ENCODE results near the gene CYP4B1.
"Not testable (repeated sequence)": the region's sequence is repeated elsewhere in the genome, so short reads cannot be mapped to it uniquely, and the experiment has no call there.

CYP4B1 gene

DNA sequence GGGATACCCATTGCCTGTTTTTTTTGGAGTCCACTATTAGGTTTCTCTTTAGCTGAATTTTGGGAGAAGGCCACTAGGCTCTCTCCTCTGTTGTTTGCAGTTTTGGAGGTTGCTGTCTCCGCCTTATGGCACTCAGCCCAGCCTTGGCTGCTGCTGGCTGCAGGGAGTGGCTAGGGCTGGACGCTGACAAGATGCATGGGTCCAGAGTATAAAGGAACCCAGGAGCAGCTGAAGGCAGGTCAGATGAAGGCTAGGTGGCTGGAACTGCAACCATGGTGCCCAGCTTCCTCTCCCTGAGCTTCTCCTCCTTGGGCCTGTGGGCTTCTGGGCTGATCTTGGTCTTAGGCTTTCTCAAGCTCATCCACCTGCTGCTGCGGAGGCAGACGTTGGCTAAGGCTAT is at the start of gene CYP4B1:
CYP4B1 (plus strand) TSS at position 237 of the 400 bp plus-strand sequence; CDS start at position 273, 36 bp downstream.
- DNase-seq: no peak

DNA sequence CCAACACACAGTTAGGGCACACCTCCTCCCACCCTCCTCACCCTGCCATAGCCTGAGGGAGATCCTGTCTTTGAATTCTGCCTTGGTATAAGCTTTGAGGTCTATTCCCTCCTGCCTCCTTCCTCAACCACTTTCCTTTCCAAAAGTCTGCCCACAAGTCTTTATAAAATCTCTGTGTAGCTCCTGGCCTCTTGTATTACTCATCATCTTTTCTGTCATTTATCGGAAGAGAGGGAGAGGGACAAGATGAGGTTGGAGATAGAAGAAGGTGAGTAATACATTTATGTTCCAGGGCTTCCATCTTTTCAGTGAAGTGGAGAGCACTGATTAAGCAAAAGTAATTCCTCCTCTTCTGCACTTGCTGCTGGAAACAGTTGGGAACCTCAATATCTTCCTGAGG is 49.4 kb upstream of the CYP4B1 start:
- DNase-seq: no peak

DNA sequence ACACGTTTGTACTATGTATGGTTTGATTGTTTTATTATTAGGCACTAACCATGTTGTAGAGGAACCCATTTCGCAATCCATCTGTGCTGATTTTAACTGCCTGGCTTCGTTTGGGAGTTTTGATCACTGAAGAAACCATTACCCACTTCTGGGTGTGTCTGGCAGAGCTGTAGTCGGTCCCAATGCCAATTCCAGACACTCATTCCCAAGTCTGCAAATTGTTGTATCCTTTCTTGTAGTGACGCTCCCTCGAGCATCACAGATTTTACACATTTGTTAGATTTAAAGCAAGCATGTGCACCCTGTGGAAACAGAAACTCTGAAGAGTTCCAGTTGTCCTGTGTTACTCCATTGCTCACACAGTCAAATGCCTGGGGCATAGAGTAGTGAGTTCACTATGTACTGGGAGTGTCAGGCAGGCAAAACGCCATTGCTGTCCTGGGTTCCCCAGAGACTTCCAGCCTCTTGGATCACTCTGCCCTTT is 48.9 kb upstream of the CYP4B1 start:
- no peak for DNase-seq

DNA sequence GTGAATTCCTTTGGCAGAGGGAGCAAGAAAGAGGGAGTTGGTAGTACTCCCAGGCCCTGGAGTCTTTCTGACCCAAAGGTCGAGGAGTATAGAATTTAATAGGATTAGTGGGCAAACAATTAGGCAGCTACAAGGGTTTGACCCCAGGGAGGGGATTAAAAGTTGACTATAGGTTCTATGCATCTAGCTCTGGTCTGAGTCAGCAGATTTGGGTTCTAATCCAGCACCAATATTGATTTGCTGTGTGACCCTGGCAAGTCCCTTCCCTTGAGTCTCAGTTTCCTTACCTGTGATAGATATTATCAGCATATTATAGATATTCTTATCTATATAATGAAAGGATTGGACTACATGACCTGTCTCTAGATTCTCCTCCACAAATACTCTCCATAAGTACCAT is 44.9 kb upstream of the CYP4B1 start:
- DNase-seq: no peak

DNA sequence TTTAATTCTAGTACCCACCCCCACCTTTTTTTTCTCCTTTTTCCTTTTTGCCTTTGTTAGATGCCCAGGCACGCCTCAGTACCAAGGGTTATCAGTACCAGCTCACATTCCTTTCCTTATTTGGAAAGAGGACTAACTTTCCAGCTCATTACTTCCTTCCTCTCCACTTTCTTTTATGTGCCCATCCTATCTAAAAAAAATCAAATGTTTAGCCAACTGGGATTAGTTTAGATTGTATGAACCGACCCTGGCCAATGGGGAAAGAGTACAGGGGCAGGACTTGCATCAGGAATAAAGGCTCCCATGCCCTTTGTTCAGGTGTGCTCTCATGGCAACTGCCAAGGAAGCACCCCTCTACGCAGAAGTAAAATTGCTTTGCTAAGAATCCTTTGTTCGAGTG is 44.1 kb upstream of the CYP4B1 start:
- not testable (repeated sequence) for DNase-seq

DNA sequence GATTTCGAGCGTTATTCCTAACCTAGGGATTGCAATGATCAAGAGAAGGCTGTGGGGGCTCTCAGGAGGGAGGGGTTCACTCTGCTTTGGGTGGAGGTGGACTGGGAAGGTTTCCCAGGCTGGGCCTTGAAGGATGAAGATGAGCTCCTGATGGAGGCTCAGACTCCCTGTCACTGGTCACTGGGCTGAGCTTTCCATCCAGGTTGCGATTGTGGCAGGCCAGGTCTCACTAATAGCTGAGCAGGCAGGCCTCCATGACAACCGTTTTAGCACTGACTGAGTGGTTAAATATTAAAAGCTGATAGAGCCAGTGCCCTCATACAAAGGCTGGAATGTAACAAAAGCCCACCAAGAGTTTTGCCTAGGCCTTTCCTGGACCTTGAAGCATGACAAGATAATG is 43.7 kb upstream of the CYP4B1 start:
- DNase-seq: no peak

DNA sequence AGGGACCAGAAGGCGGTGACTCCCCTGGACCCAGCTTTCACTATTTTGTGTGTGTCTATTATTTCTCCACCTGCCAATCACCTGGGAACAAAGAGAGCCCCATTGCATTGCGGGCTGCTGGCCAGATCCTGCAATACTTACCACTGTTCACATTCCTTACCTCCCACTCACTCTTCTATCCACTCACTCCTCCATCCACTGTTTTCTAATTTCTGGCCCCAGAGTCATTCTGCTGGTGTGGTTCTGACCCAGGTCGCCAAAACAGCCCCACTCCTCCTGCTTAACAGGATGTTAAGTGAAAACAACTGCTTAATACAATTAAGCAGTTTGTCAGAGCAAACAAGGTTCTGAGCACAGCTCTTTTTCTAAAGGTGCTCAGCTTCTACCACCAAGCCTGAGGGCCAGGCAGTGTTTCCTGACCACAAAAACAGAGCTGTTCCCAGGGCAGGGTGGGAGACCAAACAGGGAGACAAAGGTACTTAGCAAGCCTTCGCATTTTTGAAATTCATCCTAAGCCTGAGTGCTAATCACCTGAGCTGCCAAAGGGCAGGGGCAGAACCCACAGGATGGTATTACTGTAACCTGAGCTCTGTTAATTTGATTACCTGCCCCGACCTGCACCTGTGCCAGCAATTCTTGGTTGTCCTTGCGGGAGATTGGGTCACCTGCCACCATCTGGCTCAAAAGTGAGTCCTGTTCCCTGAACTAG is 41.4 kb upstream of the CYP4B1 start:
- DNase-seq: no peak

DNA sequence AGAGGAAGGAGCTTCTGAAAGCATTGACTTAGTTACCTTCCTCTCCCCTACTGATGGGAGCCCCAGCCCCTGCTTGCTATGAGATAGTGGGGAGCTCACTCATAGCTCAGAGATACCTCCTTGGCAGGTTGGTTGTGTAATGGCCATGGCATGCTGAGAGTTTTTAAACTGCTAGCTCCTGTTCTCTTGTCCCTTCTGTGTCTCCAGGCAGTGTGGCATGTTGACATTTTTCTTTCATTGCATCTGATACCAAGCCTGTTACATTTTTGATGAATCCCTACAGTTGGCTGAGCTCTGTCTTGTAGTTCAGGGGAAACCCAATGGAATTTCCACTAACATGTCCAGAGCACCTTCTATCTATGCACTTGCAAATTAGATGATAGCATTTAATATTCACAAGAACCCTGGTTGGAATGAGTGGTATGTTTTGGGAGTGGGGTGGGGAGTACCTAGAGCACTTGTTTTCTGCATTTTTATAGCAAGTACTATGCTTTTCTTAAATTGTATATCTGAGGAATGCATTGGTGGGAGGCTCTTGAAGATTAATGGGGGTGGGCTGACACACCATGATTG is 40.8 kb upstream of the CYP4B1 start:
- DNase-seq: no peak

DNA sequence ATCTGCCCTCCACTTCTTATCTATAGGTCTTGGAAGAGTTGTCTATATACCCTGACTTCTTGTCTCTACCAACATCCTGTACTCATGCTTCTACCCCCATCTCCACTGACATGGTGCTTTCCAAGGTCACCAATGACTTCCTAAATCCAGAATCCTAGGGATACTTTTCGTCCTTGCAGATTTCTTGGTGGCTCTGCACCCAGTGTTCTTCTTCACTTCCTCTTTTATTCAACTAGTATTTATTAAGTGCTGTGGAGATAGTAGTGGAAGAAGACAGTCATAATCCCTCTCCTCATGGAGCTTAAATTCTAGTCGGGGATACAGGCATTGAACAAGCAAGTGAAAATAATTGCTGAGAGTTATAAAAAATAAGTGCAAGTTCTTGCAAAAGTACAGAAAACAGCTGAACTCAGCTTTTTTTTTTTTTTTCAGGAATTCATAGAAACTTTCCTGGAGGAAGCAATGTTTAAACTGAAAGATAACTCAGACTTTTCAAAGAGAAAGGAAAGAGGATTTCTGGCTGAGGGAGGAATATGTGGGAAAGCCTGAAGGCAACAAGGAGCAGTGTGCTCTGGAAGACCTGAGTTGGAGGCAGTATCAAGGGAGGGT is 38.2 kb upstream of the CYP4B1 start:
- DNase-seq: no peak

DNA sequence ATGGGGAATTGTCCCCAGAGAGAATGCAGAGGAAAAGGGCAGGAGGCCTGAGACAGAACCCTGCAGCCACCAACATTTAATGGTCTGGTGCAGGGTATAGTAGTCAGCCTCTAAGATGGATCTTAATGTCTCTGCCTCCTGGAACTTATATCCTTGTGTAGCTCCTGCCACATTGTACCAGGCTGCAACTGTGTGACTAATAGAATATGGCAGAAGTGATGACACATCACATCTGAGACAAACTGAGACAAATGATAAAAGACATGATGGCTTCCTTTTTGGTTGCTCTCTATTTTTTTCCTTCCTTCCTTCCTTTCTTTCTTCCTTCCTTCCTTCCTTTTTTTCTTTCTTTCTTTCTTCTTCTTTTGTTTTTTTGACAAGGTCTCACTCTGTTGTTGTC is 37.1 kb upstream of the CYP4B1 start:
- DNase-seq: no peak

DNA sequence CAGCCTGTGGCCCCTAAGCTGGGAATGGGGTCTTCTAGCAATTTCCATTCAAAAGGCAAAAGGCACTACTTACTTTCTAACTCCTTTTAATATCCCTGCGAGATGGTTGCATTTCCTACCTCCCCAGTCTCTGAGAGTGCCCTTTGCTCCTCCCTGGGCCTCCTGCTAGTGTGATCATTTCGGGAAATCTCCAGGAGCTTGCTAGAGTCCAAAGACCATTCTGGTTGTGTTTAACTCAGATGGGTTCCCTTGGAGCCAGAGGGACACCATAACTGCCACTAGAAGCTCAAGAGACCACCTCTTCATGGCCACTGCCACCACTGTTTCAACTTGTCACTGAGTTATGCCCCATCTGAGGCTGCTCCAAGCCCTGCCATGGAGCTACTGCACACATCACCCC is 34.4 kb upstream of the CYP4B1 start:
- DNase-seq: no peak

DNA sequence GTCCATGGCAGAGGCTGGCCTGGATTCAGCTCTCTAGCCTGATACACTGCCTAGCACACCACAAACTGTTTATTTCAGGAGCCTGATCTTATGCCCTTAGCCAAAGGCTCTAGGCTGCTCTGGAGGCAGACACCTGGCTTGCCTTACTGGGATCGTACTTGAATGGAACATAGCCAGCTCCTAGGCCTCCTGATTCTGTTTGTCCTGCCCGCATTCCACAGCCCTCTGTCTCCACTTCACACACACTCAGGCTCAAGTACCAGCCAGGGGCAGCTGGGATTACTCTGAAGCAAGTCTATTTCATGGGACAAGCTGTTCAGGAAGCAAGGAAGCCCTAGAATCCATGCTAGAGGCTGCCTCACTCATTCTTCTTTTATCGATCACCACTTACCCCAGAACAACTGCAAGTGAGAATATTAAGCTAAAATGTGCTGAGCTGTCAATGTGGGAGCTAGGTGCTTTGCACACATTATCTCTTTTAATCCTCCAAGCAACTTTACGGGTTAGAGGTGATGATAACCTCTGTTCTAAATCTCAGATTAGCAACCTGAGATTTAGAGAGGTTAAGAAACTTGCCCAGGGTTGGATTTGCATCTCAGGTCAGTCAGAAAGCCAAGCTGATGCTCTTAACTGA is 31.1 kb upstream of the CYP4B1 start:
- no peak for DNase-seq

DNA sequence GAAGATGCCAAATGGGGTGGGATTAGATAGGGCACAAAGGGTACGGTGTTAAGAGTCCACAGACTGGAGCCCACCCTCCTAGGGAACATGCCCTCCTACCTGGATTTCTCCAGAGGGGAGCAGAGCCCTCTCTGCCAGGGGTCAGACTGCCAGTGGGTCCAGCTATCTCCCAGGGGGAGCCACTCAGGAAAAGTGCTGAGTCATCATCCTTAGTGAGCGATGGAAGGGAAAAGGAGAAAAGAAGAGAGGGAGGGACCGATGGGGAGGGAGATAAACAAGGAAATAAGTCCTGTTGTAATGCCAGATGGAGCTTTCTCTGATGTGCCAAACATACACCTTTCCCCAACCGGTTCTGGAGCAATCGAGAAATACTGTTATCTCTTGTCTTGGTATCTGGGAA is 30.4 kb upstream of the CYP4B1 start:
- DNase-seq: no peak

DNA sequence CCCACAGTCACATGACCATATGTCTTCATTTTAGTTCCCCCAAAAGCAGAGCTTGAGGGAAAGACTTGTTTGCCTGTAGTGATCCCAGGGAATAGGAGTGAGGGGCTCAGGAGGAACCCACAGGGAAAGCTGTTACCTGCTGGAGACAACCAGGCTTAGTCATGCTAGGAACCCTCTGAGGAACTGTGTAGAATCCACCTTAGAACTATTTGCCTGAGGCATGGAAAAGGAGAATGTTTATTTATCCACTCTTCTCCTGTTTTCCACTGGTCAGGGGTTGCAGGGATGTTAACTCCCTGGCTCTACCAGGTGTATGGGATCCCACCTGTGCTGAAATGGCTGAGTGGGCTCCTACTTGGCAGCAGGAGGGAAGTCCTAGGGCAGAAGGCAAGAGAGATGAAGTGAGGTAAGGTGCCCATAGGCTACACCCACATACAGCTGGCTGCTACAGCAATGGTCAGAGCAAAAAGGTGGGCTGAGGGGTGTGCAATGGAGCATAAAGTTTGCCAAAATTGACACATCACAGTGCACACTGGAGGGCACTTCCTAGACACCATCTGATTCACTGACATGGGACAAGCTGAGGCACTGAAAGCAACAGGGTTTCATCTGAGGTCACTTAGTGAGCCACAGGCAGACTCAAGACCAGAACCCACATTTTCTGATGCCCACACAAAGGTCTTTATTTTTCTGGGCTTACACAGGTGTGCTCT is 29.7 kb upstream of the CYP4B1 start:
- no peak for DNase-seq

DNA sequence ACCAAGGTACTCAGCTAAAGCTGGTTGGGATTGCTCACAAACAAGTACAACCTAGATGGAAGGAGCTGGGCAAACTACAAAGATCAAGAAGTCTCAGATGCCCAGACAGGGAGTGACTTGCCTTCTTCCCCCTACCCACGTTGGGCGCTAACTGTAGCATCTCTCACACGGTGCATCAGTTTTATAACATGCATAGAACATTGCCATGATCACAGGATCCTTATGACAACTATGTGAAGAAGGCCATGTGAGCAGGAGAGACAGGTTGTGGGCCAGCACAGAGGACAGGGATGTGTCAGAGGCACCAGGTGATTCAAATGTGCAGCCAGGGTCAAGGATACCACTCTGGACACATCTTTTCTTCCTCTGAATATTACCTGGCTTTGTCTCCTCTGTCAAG is 28.3 kb upstream of the CYP4B1 start:
- no peak for DNase-seq

DNA sequence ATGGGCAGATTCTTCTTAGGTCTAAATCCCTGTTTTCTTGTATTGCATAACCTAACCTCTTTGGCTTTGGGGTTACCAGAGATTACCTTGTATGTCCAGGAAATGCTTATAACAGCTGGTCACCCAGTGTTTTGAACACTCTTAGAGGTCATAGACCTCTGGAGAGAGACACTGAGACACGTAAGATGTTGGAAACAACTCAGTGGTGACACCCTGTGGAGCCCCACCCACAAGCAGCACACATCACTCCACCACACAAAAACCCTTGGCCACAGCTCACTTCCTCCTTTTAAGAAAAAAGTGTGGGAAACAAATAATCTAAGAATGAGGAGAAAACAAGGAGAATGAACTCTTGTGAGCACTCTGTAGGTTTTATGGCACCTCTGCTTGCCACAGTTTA is 26.3 kb upstream of the CYP4B1 start:
- no peak for DNase-seq

DNA sequence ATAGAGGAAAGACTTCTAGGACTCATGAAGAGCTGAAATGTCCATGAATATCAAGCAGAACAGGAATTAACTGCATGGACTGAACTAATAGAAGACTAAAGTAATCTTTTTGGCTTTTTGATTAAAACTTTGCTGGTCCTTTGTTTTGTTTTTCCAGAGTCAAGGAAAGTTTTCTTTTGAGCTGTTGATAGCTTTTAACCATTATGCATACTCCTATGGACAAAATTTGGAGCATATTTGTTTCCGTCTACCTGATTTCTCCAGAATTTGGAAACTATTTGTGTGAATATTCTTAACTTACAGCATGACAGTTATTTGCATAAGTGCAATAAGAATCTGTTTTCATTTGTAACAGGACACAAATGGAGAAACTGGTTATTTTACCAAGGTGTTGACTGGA is 24.5 kb upstream of the CYP4B1 start:
- DNase-seq: no peak

DNA sequence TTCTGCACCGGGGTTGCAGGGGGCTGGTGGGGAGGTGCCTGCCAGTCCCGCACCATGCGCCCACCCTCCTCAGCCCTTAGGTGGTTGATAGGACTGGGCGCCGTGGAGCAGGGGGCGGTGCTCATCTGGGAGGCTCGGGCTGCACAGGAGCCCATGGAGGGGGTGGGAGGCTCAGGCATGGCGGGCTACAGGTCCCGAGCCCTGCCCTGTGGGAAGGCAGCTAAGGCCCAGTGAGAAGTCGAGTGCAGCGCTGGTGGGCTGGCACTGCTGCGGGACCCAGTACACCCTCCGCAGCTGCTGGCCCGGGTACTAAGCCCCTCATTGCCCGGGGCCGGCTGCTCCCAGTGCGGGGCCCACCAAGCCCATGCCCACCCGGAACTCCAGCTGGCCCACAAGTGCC is 20.4 kb upstream of the CYP4B1 start:
- DNase-seq: not testable (repeated sequence)

DNA sequence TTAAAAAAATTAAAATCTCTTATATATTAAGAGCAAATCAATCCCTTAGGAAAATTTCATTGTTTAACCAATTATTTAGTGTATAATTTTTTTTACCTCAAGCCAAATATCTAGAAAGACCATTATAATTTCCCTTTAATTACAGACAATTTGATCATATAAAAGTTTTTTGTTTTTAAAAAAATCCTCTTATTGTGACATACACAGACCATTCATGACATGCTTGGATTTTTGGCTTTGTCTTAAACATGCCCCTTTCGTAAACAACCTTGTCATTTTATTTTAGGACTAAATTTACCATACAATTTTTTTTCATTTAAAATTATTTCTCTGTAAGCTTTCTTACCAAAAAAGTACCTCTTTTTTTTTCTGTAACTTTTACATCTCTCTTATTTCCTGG is 14.2 kb upstream of the CYP4B1 start:
- DNase-seq: no peak

DNA sequence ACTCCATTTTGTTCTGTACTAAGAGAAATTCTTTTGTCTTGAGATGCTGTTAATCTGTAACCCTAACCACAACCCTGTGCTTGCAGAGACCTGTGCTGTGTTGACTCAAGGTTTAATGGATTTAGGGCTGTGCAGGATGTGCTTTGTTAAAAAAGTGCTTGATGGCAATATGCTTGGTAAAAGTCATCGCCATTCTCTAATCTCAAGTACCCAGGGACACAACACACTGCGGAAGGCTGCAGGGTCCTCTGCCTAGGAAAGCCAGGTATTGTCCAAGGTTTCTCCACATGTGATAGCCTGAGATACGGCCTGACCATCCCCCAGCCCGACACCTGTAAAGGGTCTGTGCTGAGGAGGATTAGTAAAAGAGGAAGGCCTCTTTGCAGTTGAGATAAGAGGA is 10.2 kb upstream of the CYP4B1 start:
- not testable (repeated sequence) for DNase-seq

DNA sequence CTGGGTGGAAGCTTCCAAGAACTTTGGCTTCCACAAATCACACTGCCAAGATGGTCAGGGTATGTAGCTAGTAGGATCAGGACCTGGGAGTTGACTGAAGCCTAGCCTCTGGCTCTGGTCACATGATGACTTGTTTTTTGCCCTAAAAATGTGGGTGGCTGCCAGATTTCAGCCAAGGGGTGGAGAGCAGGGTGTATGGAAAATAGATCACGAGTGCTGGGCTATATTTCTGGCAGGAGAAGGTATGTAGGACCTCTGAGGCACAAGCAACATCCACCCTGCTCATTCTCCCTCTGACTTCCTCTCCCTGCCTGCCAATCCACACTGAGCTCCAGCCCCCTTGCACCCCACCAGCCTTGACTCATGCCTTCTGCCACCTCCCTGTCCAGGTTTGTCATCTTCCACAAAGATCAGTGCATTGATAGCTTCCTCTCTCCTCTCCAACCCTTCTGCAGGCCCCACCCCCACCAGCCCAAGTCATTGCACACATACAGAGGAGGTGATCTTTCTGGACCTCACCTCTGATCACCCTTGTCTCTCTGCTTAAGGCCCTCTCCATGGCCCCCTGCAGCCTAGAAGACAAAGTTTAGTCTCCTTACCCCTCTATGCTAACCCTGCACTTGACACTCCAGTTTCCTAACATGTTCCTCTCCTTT is 8.3 kb upstream of the CYP4B1 start:
- DNase-seq: no peak

DNA sequence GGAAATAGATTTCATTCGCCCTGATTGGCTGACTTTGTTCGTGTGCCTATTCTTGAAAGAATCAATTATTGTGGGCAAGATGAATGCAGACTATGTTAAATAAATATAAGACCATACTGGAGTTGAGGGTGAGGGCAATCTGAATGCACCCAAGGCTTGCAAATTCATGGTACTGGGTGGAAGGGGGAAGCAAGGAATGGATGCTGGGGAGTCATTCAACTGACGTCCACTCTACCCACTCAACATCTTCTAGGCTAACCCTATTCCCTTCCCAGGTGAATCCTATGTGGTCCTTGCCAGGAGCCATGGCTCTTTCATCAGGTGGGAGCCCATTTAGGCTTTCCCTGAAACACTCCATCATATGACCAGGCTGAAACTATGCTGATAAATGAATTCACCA is 5.7 kb upstream of the CYP4B1 start:
- DNase-seq: no peak

Measured in CD4-positive, alpha-beta T cell treated with Interferon alpha-2 for 1 hour (primary cell).